K562 (cell line): ENCODE results near the gene RAB31. TPM values are rescaled to one million over a fixed set of nuclear protein-coding genes. Genes with fewer than 3 reads are reported as not detected.

Source experiments
- ATAC-seq: fragments of 200-7000 bp; cut with Tn5 transposase; 3 replicates; pipeline ENCODE4 v1.9.1; 2020; ENCODE audit warnings: moderate library complexity
- BruUV-seq: library from RNA; stranded (reverse); fragments of 400-500 nt; replicated peaks from 2 replicates; lab custom pipeline; 2021; lab: Mats Ljungman, UMichigan
- CTCF ChIA-PET: fragments of 300-600 bp; formaldehyde crosslinking; extraction: SDS; loops from one replicate; lab custom pipeline; 2021; ENCODE audit warnings: low intra/inter-chr PET ratio; lab: Yijun Ruan, JAX
- POLR2A ChIA-PET: fragments of 300-600, 350-650 bp; sonication (Branson Sonifier 250); formaldehyde crosslinking; extraction: SDS; loops from one replicate; lab custom pipeline; 2021; ENCODE audit warnings: antibody characterized with exemption, inconsistent platforms; lab: Yijun Ruan, JAX
- DNase-seq, 4 experiments: peaks; one replicate each; pipeline versions ENCODE4 v3.0.0 to v3.0.0-alpha.2; 2011 to 2018; ENCODE audit warnings: low spot score in 3 of 4, mixed read lengths in 3 of 4; ENCODE audit errors: extremely low read depth in 1 of 4
- FAIRE-seq: peaks from 2 replicates; lab custom pipeline; 2011; peaks lifted over from hg19 to GRCh38; lab: Jason Lieb, UNC
- H2AFZ ChIP-seq: 2 replicates; pipeline ENCODE4 v1.6.0; 2011; ENCODE audit warnings: low read depth, low read length, control low read depth, inconsistent platforms
- H3K27ac ChIP-seq: fragments of 200-600 bp; 3 replicates; pipeline ENCODE4 v1.8.0; 2011; ENCODE audit warnings: low read depth, mild to moderate bottlenecking, control low read depth, inconsistent platforms, low read length, moderate library complexity, mixed read lengths; ENCODE audit errors: extremely low read depth
- H3K27me3 ChIP-seq, 2 experiments: fragments of 300-600 bp in 1 of 2; 2 replicates in 1 of 2; 3 replicates in 1 of 2; pipeline versions ENCODE4 v1.6.0 to v1.8.0; 2011; ENCODE audit warnings: inconsistent platforms in 2 of 2, low read length in 2 of 2, mild to moderate bottlenecking in 1 of 2, mixed read lengths in 1 of 2, moderate library complexity in 1 of 2; ENCODE audit not compliant: control insufficient read depth in 2 of 2, insufficient read depth in 2 of 2
- H3K36me3 ChIP-seq: fragments of 300-600 bp; 3 replicates; pipeline ENCODE4 v1.8.0; 2011; ENCODE audit warnings: mild to moderate bottlenecking, low read length, inconsistent platforms; ENCODE audit not compliant: control insufficient read depth, insufficient read depth
- H3K4me1 ChIP-seq, 2 experiments: fragments of 200-600 bp in 1 of 2; replicated peaks in 1 of 2; 2 replicates in 1 of 2; 3 replicates in 1 of 2; pipeline versions ENCODE4 v1.5.1 to v1.8.0; 2011; ENCODE audit warnings: inconsistent platforms in 2 of 2, low read length in 2 of 2, mild to moderate bottlenecking in 1 of 2, mixed read lengths in 1 of 2, moderate library complexity in 1 of 2; ENCODE audit not compliant: control insufficient read depth in 2 of 2, insufficient read depth in 2 of 2
- H3K4me2 ChIP-seq: 2 replicates; pipeline ENCODE4 v1.6.1; 2011; ENCODE audit warnings: low read length, control low read depth, inconsistent platforms, mixed read lengths; ENCODE audit not compliant: insufficient read depth
- H3K4me3 ChIP-seq: fragments of 200-600 bp; sonication (generic), shearing (Covaris generic); 2 replicates; pipeline ENCODE4 v1.5.1; 2016; ENCODE audit warnings: control low read depth, inconsistent platforms
- H3K79me2 ChIP-seq: fragments of 200-600 bp; 3 replicates; pipeline ENCODE4 v1.8.0; 2011; ENCODE audit warnings: low read length, inconsistent platforms; ENCODE audit not compliant: control insufficient read depth, insufficient read depth
- H3K9ac ChIP-seq, 2 experiments: 2 replicates each; pipeline versions ENCODE4 v1.6.0 to v1.6.1; 2011; ENCODE audit warnings: low read depth in 2 of 2, low read length in 2 of 2, control low read depth in 1 of 2, inconsistent platforms in 1 of 2, mild to moderate bottlenecking in 1 of 2, mixed read lengths in 1 of 2; ENCODE audit not compliant: insufficient read depth in 1 of 2
- H3K9me1 ChIP-seq: one replicate; pipeline ENCODE4 v1.6.0; 2011; ENCODE audit warnings: inconsistent platforms, mild to moderate bottlenecking, low read length, moderate library complexity; ENCODE audit not compliant: control insufficient read depth, insufficient read depth
- H3K9me3 ChIP-seq: replicated peaks from 2 replicates; pipeline ENCODE4 v1.5.1; 2011; ENCODE audit warnings: low read depth, low read length, inconsistent platforms; ENCODE audit not compliant: control insufficient read depth, insufficient read depth
- H4K20me1 ChIP-seq: replicated peaks from 2 replicates; pipeline ENCODE4 v1.6.1; 2011; ENCODE audit warnings: low read length, inconsistent platforms, mixed read lengths; ENCODE audit not compliant: control insufficient read depth, insufficient read depth
- BDP1 ChIP-seq: IDR thresholded peaks from 3 replicates; pipeline ENCODE4 v1.6.1; 2011; ENCODE audit not compliant: insufficient read length, insufficient read depth
- COPS2 ChIP-seq: fragments of 450-650 bp; conservative IDR thresholded peaks from 2 replicates; pipeline ENCODE4 v1.6.1; 2016; ENCODE audit warnings: mild to moderate bottlenecking, moderate library complexity
- DPF2 ChIP-seq: fragments of 450-650 bp; IDR thresholded peaks from 2 replicates; pipeline ENCODE4 v1.6.1; 2016
- PTRF ChIP-seq: fragments of 450-650 bp; IDR thresholded peaks from 2 replicates; pipeline ENCODE4 v1.6.1; 2016; ENCODE audit warnings: mild to moderate bottlenecking, missing genetic modification characterization, missing compliant biosample characterization
- WGBS: fragments of 100-300 bp; shearing (Covaris generic); methylation state at CpG from one replicate; pipeline ENCODE4 v1.1.6; 2016; ENCODE audit warnings: low coverage, mixed read lengths; ENCODE audit not compliant: insufficient coverage; ENCODE audit errors: missing lambda C conversion rate; 5-methylcytosine and 5-hydroxymethylcytosine counted together
- in situ Hi-C: fragments of 300-500 bp; cut with MboI; formaldehyde crosslinking; loops from 4 replicates; pipeline ENCODE4 v1.15.0; 2018; ENCODE audit warnings: inconsistent platforms, mixed read lengths
- intact Hi-C: fragments of 100-400 bp; cut with micrococcal nuclease; formaldehyde crosslinking; loops from 2 replicates; pipeline ENCODE4 v1.14.2; 2022
- polyA plus RNA-seq, 8 experiments: library from polyadenylated mRNA; depleted of rRNA in 4 of 8; stranded (reverse) in 5 of 8; unstranded in 3 of 8; fragments of >200 nt; fragmentation: Nextera tagmentation in 2 of 8; fragmentation: Illumina TruSeq in 1 of 8; extraction: Ambion mirVana in 2 of 8; extraction: Trizol in 1 of 8; gene quantifications; 2 replicates each; pipeline versions ENCODE4 v1.2.1 to v1.2.3, GENCODE V29; 2011 to 2014; ENCODE audit warnings: inconsistent platforms in 1 of 8, missing spikeins in 1 of 8
- total RNA-seq, 7 experiments: library from RNA; depleted of rRNA in 6 of 7; stranded (reverse); fragments of >200 nt in 6 of 7; fragmentation: Illumina TruSeq in 2 of 7; extraction: Trizol in 2 of 7; gene quantifications; 2 replicates each; pipeline versions ENCODE4 v1.2.1 to v1.2.3, GENCODE V29; 2011 to 2021; ENCODE audit warnings: low replicate concordance in 1 of 7
- TF ChIP-seq, protein P1 (sequence below): fragments of 250-450 bp; sonication (Bioruptor Pico); IDR thresholded peaks from 2 replicates; pipeline ENCODE4 v1.5.0; 2021
- TF ChIP-seq, protein P2 (sequence below): sonication (generic); formaldehyde crosslinking; IDR thresholded peaks from 2 replicates; pipeline ENCODE4 v1.8.0; 2023; ENCODE audit warnings: mild to moderate bottlenecking, missing genetic modification reagents
- TF ChIP-seq, protein P3 (sequence below): fragments of 250-450 bp; sonication (Bioruptor Pico); IDR thresholded peaks from 2 replicates; pipeline ENCODE4 v1.4.0; 2020; ENCODE audit warnings: mild to moderate bottlenecking, moderate library complexity, borderline replicate concordance
- TF ChIP-seq, protein P4 (sequence below): fragments of 450-650 bp; formaldehyde crosslinking; IDR thresholded peaks from 2 replicates; pipeline ENCODE4 v1.4.0; 2020; ENCODE audit warnings: mild to moderate bottlenecking

RAB31 gene
- total and polyA plus RNA-seq, 9 of the 15 experiments (the other 6 are each of a cell fraction or from before 2014, with no cell fraction given), result 20.7 to 70.4 (median 41.3) TPM

DNA sequence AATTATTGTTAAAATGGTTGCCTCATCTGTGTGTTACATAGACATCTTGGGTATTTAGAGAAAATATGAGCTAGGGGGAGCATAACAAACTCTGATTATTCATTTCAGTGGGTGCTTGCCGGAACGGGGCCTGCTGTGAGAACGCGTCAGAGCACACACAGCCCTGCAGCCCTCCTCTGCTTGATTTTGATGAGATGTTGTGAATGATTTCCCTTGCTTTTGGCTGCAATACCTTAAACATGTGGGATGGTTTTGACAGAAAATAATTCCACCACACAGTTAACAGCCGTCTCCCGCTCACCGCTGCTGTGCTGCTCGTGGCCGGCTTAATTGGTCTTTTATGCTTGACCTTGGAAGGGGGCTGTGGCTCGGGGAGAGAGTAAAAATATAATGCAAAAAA lies 127.7 kb downstream of the RAB31 start:
- FAIRE-seq (peak; percentile 54), DNase-seq (no peak), ATAC-seq (no peak)
- Histone ChIP-seq H4K20me1 (no peaks in the 10 kb centered on the region), H3K79me2 (peaks cover 6% of the 10 kb centered on the region; the same call in 1 of the 3 replicates), H3K9me1 (no peaks in the 10 kb centered on the region), H3K4me2 (no peak overlapping the region), H3K4me1 (peaks cover 6 to 15% of the 10 kb centered on the region in 2 experiments; a peak in 3 of 5 replicates), H3K9me3 (no peaks in the 10 kb centered on the region), H3K36me3 (peaks cover 9% of the 10 kb centered on the region; the same call in 1 of the 3 replicates), H3K27me3 (no peaks in the 10 kb centered on the region), H3K27ac (no peak overlapping the region), H3K4me3 (no peak overlapping the region), H2AFZ (no peak overlapping the region), H3K9ac (0 out of 4 replicates have a peak overlapping the region, but pooled peaks of 1 of the 2 experiments have one; percentile 13)
- CTCF ChIA-PET, result no interaction called here
- intact Hi-C loops, result no loop called here
- BruUV-seq, result no TSS peak
- TF ChIP-seq, protein P1, sequence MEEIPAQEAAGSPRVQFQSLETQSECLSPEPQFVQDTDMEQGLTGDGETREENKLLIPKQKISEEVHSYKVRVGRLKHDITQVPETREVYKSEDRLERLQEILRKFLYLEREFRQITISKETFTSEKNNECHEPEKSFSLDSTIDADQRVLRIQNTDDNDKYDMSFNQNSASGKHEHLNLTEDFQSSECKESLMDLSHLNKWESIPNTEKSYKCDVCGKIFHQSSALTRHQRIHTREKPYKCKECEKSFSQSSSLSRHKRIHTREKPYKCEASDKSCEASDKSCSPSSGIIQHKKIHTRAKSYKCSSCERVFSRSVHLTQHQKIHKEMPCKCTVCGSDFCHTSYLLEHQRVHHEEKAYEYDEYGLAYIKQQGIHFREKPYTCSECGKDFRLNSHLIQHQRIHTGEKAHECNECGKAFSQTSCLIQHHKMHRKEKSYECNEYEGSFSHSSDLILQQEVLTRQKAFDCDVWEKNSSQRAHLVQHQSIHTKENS, result no peak
- TF ChIP-seq COPS2 (no peak), BDP1 (no peak), PTRF (tag) (no peak), DPF2 (no peak)
- TF ChIP-seq, protein P2, sequence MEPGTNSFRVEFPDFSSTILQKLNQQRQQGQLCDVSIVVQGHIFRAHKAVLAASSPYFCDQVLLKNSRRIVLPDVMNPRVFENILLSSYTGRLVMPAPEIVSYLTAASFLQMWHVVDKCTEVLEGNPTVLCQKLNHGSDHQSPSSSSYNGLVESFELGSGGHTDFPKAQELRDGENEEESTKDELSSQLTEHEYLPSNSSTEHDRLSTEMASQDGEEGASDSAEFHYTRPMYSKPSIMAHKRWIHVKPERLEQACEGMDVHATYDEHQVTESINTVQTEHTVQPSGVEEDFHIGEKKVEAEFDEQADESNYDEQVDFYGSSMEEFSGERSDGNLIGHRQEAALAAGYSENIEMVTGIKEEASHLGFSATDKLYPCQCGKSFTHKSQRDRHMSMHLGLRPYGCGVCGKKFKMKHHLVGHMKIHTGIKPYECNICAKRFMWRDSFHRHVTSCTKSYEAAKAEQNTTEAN (CRISPR knock-in tag), result no peak
- TF ChIP-seq, protein P3, sequence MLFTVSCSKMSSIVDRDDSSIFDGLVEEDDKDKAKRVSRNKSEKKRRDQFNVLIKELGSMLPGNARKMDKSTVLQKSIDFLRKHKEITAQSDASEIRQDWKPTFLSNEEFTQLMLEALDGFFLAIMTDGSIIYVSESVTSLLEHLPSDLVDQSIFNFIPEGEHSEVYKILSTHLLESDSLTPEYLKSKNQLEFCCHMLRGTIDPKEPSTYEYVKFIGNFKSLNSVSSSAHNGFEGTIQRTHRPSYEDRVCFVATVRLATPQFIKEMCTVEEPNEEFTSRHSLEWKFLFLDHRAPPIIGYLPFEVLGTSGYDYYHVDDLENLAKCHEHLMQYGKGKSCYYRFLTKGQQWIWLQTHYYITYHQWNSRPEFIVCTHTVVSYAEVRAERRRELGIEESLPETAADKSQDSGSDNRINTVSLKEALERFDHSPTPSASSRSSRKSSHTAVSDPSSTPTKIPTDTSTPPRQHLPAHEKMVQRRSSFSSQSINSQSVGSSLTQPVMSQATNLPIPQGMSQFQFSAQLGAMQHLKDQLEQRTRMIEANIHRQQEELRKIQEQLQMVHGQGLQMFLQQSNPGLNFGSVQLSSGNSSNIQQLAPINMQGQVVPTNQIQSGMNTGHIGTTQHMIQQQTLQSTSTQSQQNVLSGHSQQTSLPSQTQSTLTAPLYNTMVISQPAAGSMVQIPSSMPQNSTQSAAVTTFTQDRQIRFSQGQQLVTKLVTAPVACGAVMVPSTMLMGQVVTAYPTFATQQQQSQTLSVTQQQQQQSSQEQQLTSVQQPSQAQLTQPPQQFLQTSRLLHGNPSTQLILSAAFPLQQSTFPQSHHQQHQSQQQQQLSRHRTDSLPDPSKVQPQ (CRISPR knock-in tag), result no peak
- TF ChIP-seq, protein P4, sequence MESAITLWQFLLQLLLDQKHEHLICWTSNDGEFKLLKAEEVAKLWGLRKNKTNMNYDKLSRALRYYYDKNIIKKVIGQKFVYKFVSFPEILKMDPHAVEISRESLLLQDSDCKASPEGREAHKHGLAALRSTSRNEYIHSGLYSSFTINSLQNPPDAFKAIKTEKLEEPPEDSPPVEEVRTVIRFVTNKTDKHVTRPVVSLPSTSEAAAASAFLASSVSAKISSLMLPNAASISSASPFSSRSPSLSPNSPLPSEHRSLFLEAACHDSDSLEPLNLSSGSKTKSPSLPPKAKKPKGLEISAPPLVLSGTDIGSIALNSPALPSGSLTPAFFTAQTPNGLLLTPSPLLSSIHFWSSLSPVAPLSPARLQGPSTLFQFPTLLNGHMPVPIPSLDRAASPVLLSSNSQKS, result no peak
- POLR2A ChIA-PET, result interaction anchor here (1.5 kb wide), 1 partner anchor 22 kb away, joined by 3 read pairs; no protein-coding TSS in a partner anchor
- WGBS, result 92% methylated on average over 10 of the region's 10 CpGs
- in situ Hi-C loops, result no loop called here
